HG03175 (cell line): ENCODE measurements around the gene CFAP210.
"Not testable (repeated sequence)": the region's sequence is repeated elsewhere in the genome, so short reads cannot be mapped to it uniquely, and the experiment has no call there.

Source experiments
- ATAC-seq: cut with Tn5 transposase; IDR thresholded peaks from one replicate; pipeline ENCODE4 v1.9.1; 2021; ENCODE audit warnings: mild to moderate bottlenecking, moderate library complexity; ENCODE audit not compliant: unreplicated experiment

Gene CFAP210

GRCh38 chr2:169636440-169637097 lies 57.6 kb downstream of the CFAP210 start:
- ATAC-seq = no peak

DNA sequence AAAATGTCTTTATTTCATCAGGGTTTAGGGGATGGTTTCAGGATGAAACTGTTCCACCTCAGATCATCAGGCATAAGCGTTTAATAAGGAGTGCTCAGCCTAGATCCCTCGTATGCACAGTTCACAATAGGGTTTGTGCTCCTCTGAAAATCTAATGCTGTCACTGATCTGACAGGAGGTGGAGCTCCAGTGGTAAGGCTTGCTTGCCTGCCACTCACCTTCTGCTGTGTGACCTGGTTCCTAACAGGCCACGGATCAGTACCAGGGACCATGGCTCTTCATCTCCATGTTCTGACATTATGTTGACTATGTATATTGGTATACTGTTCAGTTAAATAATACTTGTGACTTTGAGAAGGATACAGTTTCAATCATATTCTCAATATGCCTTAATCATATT lies 68.4 kb downstream of the CFAP210 start:
- ATAC-seq = no peak

- ATAC-seq = no peak
These were observed 71.0 kb downstream of the CFAP210 start for GRCh38 chr2:169623235-169623634.

- ATAC-seq = no peak
These were observed 73.7 kb downstream of the CFAP210 start for GRCh38 chr2:169620509-169620908.

- ATAC-seq = no peak
These were observed 74.3 kb downstream of the CFAP210 start for GRCh38 chr2:169619946-169620345.

GRCh38 chr2:169615982-169616381 lies 78.2 kb downstream of the CFAP210 start:
- ATAC-seq = not testable (repeated sequence)

- ATAC-seq = no peak
These were observed 80.3 kb downstream of the CFAP210 start for GRCh38 chr2:169613876-169614275.

- ATAC-seq = no peak
These were observed 84.9 kb downstream of the CFAP210 start for GRCh38 chr2:169609264-169609663.

DNA sequence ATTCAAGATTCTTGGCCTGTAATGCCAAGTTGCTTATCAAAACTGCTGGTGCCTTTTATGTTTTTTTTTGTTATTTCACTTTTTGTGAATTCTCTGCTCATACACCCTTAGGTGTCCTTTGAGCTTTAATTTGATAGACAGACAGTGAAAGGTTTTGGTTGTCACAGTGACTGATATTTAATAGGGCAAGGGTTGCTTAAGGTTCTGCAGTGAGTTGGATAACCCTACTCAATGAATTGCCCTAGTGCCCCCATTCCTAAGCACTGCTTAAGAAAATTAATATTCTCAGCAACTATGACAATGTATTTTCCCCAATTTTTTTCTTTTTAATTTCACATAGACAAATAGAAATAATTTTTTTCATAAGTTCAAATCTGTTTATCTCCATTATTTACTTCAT lies 94.6 kb downstream of the CFAP210 start:
- no peak for ATAC-seq

DNA sequence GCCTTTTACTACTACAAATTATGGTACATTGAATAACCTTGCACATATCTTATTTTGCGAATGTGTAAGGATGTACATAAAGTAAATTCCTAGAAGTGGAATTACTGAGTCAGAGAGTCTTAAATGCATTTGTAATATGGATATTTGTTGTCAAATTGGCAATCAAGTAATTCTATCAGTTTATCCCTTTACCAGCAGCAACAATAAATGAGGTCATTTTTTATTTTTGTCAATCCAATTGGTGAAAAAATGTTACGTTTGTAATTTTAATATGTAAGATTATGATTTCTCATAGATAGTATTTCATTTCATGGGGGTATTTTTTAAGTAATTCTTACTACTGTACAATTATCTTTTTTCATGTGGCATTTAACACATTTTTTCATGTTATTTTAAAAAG lies 95.2 kb downstream of the CFAP210 start:
- ATAC-seq = no peak

DNA sequence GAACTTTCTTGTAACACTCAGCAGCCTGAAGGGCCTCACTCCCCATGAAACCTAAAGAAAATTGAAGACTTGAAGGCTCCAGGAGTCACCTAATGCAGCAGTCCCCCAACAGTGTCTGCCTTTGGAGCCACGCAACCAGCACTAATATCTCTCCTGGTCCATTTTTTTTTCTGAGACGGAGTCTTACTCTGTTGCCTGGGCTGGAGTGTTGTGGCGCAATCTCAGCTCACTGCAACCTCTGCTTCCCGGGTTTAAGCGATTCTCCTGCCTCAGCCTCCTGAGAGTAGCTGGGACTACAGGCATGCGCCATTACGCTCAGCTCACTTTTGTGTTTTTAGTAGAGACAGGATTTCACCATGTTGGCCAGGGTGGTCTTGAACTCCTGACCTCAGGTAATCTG lies 97.7 kb downstream of the CFAP210 start:
- ATAC-seq = not testable (repeated sequence)
